IPS-20b (cell line): ENCODE data around the gene UBAP2L.
A peak's percentile ranks its signal among the peaks of the same experiment; 100 is the strongest.
"Not testable (repeated sequence)": the region's sequence is repeated elsewhere in the genome, so short reads cannot be mapped to it uniquely, and the experiment has no call there.

Source experiments
- H3K27ac ChIP-seq: one replicate; pipeline ENCODE4 v1.5.1; 2013; ENCODE audit warnings: low read length
- H3K27me3 ChIP-seq: 2 replicates; pipeline ENCODE4 v1.6.1; 2013; ENCODE audit warnings: mild to moderate bottlenecking, low read length, inconsistent platforms; ENCODE audit not compliant: insufficient read depth
- H3K36me3 ChIP-seq: 2 replicates; pipeline ENCODE4 v1.6.1; 2013; ENCODE audit warnings: low read depth, mild to moderate bottlenecking, inconsistent platforms, low read length, moderate library complexity; ENCODE audit not compliant: insufficient read depth
- H3K4me1 ChIP-seq: 2 replicates; pipeline ENCODE4 v1.6.1; 2013; ENCODE audit warnings: mild to moderate bottlenecking, control low read depth, inconsistent platforms, low read length, moderate library complexity; ENCODE audit not compliant: insufficient read depth
- H3K4me3 ChIP-seq: 2 replicates; pipeline ENCODE4 v1.5.1; 2013; ENCODE audit warnings: mild to moderate bottlenecking, low read length, inconsistent platforms
- H3K9ac ChIP-seq: 2 replicates; pipeline ENCODE4 v1.6.1; 2013; ENCODE audit warnings: low read depth, mild to moderate bottlenecking, inconsistent platforms, low read length, moderate library complexity
- H3K9me3 ChIP-seq: 2 replicates; pipeline ENCODE4 v1.6.1; 2013; ENCODE audit warnings: mild to moderate bottlenecking, low read depth, low read length, inconsistent platforms; ENCODE audit not compliant: insufficient read depth

UBAP2L gene

GRCh38 chr1:154223621-154224020, 2.9 kb downstream of the UBAP2L start:
- peak overlapping the region; percentile 89; the same call in 1 of the 2 replicates for H3K4me3 ChIP-seq
- H3K27ac ChIP-seq, result no peak overlapping the region
- peaks cover 18% of the 10 kb centered on the region for H3K4me1 ChIP-seq
- peak overlapping the region; percentile 94; the same call in 1 of the 2 replicates for H3K9ac ChIP-seq
- peaks cover 59% of the 10 kb centered on the region for H3K36me3 ChIP-seq
- H3K27me3 ChIP-seq, result no peaks in the 10 kb centered on the region
- no peaks in the 10 kb centered on the region for H3K9me3 ChIP-seq

DNA sequence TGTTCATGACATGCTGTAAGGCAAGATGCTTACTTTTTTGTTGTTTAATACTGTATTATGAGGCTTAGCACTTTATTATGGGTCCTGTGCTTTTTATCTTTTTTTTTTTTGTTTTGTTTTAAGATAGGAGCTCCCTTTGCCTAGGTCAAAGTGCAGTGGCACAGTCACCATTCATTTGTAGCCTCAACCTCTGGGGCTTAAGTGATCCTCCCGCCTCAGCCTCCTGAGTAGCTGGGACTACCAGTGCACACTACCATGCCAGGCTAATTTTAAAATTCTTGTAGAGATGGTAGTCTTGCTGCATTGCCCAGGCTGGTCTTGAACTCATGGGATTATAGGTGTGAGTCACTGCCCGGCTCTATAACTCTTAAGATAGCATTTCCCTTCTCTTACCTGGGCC, 4.6 kb downstream of the UBAP2L start:
- Histone ChIP-seq H3K36me3 (peaks cover 66% of the 10 kb centered on the region), H3K4me3 (no peak overlapping the region), H3K4me1 (peaks cover 9% of the 10 kb centered on the region)

DNA sequence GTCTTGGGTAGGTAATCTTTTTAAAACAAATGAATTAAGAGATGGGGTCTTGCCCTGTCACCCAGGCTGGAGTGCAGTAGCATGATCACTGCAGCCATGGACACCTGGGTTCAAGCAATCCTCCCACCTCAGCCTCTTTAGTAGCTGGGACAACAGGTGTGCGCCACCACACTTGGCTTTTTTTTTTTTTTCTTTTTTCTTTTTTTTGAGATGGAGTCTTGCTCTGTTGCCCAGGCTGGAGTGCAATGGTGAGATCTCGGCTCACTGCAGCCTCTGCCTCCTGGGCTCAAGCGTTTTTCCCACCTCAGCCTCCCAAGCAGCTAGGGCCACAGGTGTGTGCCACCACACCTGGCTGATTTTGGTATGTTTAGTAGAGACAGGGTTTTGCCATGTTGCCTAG, 10.4 kb downstream of the UBAP2L start:
- not testable (repeated sequence) for H3K9me3 ChIP-seq, H3K4me1 ChIP-seq, H3K27me3 ChIP-seq, H3K4me3 ChIP-seq, H3K9ac ChIP-seq, H3K27ac ChIP-seq
- peaks cover 98% of the 10 kb centered on the region for H3K36me3 ChIP-seq

More for the DNA sequence above, 4.6 kb downstream of the UBAP2L start:
- Histone ChIP-seq H3K27me3 (no peaks in the 10 kb centered on the region), H3K9ac (no peak overlapping the region), H3K9me3 (no peaks in the 10 kb centered on the region), H3K27ac (no peak overlapping the region)

- H3K36me3 ChIP-seq, result peaks cover 98% of the 10 kb centered on the region
- H3K9me3 ChIP-seq, H3K4me3 ChIP-seq, H3K4me1 ChIP-seq, H3K27ac ChIP-seq, H3K27me3 ChIP-seq, H3K9ac ChIP-seq: not testable (repeated sequence)
These were observed 12.4 kb downstream of the UBAP2L start for GRCh38 chr1:154233127-154233526.

DNA sequence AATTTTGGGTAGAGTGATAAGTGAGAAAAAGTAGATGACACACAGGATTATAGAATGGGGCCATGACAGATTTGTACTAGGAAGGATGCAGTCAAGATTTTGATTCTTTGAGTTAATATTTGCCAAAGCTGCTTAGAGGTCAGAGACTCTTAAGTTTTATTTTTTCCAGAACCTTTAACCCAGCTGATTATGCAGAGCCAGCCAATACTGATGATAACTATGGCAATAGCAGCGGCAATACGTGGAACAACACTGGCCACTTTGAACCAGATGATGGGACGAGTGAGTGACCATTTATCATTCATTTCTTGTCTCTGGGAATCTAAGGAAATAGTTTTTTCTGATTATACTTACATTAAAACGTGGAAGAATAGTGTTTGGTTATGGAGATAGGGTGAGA, 16.1 kb downstream of the UBAP2L start:
- peaks cover 96% of the 10 kb centered on the region for H3K36me3 ChIP-seq
- no peak overlapping the region for H3K27ac ChIP-seq
- H3K4me3 ChIP-seq, result no peak overlapping the region
- H3K4me1 ChIP-seq, result no peaks in the 10 kb centered on the region
- H3K27me3 ChIP-seq, result no peaks in the 10 kb centered on the region
- H3K9me3 ChIP-seq, result no peaks in the 10 kb centered on the region
- H3K9ac ChIP-seq, result no peak overlapping the region

DNA sequence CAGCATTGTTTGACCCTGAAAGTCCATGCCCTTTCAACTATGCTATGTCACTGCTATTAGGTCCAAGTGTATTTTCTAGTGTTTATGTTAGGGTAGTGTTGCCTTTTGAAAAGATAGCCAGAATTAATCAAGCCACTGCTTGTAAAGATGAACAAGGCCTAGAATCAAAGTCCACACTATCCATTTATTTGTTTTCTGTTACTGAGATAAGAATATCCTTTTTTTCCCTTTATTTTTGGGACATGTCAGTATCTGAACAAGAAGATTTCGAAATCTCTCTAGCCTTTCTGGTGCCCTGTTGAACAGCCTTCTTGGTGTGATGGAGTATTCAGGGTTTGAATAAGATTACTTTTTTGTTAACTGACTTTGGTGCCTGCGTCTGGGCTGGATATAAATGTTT, 16.7 kb downstream of the UBAP2L start:
- H3K27me3 ChIP-seq, result no peaks in the 10 kb centered on the region
- H3K4me1 ChIP-seq, result no peaks in the 10 kb centered on the region
- H3K9ac ChIP-seq, result no peak overlapping the region
- H3K9me3 ChIP-seq, result no peaks in the 10 kb centered on the region
- no peak overlapping the region for H3K4me3 ChIP-seq
- peaks cover 96% of the 10 kb centered on the region for H3K36me3 ChIP-seq
- H3K27ac ChIP-seq, result no peak overlapping the region

DNA sequence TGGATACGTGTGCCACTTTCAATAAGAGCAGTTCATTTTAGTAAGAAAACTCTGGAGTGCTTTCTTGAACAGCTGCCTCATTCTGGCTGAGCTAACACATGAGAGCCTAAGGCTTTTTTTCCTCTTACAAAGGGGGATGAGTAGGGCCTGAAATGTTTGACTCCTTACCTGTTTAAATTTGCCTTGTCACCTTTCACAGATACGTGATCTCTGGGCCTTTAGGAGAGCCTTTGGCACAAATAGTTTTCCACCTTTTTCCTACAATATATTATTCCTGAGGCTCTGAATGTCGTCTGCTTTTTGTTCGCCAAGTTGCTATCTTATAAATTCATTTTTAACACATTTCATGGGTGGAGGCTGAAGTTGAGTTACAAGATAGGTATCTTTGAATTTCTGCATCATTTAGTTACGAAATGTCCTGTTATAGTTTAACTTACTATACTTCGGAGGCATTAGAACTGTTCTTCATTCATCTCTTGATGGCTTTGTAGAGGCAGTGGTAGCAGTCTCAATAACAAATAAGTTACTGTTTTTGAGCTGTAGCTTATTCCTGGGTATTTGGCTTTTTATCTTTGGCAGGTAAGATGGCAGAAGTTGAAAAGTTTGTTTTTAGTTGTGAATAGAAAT, 17.2 kb downstream of the UBAP2L start:
- H3K9ac ChIP-seq, result no peak overlapping the region
- no peak overlapping the region for H3K4me3 ChIP-seq
- H3K27me3 ChIP-seq, result no peaks in the 10 kb centered on the region
- no peaks in the 10 kb centered on the region for H3K4me1 ChIP-seq
- no peaks in the 10 kb centered on the region for H3K9me3 ChIP-seq
- no peak overlapping the region for H3K27ac ChIP-seq
- H3K36me3 ChIP-seq, result peaks cover 96% of the 10 kb centered on the region

DNA sequence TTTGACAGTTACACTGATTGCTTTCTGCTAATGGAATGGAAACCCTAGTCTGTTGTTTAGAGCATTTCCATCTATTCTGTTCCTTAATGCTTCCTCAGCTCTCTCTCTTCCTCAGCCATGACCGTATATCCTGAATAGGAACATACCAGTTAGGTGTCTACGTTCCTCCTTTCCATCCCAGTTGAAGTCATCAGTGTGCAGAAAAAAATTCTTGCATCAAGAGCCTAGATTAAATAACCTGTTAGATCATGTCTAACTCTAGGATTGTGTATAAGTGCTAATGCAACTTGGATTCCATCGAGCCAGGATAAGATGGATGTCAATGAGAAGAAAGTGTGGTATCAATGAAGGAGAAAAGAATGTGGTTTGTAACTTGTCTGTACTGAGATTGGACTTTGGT, 18.7 kb downstream of the UBAP2L start:
- Histone ChIP-seq H3K4me3 (no peak overlapping the region), H3K27me3 (no peaks in the 10 kb centered on the region), H3K9ac (no peak overlapping the region), H3K27ac (no peak overlapping the region), H3K36me3 (peaks cover 99% of the 10 kb centered on the region), H3K4me1 (no peaks in the 10 kb centered on the region), H3K9me3 (no peaks in the 10 kb centered on the region)

GRCh38 chr1:154240294-154240833, 19.6 kb downstream of the UBAP2L start:
- no peak overlapping the region for H3K9ac ChIP-seq
- no peak overlapping the region for H3K4me3 ChIP-seq
- H3K27ac ChIP-seq, result no peak overlapping the region
- H3K27me3 ChIP-seq, result no peaks in the 10 kb centered on the region
- H3K9me3 ChIP-seq, result no peaks in the 10 kb centered on the region
- H3K4me1 ChIP-seq, result no peaks in the 10 kb centered on the region
- H3K36me3 ChIP-seq, result peaks cover 99% of the 10 kb centered on the region

GRCh38 chr1:154241703-154242351, 21.1 kb downstream of the UBAP2L start:
- Histone ChIP-seq H3K4me3 (no peak overlapping the region), H3K9ac (no peak overlapping the region), H3K27me3 (no peaks in the 10 kb centered on the region), H3K36me3 (peaks cover 99% of the 10 kb centered on the region), H3K4me1 (no peaks in the 10 kb centered on the region), H3K9me3 (no peaks in the 10 kb centered on the region), H3K27ac (no peak overlapping the region)

DNA sequence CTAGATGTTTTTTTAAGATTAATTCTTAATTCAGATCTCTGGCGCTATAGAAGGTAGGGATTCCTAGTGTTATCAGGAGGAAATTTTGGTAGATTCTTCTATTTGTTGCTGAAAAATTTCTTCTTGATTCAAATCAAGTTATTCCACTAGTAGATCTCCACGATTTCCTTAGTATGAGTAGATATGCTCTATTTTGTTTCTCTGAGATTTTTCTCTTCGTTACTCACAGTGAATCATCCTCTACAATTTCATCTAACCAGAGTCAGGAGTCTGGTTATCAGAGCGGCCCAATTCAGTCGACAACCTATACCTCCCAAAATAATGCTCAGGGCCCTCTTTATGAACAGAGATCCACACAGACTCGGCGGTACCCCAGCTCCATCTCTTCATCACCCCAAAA, 32.9 kb downstream of the UBAP2L start:
- no peak overlapping the region for H3K27ac ChIP-seq
- peaks cover 99% of the 10 kb centered on the region for H3K36me3 ChIP-seq
- no peak overlapping the region for H3K4me3 ChIP-seq
- H3K9ac ChIP-seq, result no peak overlapping the region
- no peaks in the 10 kb centered on the region for H3K4me1 ChIP-seq
- H3K27me3 ChIP-seq, result no peaks in the 10 kb centered on the region
- no peaks in the 10 kb centered on the region for H3K9me3 ChIP-seq

DNA sequence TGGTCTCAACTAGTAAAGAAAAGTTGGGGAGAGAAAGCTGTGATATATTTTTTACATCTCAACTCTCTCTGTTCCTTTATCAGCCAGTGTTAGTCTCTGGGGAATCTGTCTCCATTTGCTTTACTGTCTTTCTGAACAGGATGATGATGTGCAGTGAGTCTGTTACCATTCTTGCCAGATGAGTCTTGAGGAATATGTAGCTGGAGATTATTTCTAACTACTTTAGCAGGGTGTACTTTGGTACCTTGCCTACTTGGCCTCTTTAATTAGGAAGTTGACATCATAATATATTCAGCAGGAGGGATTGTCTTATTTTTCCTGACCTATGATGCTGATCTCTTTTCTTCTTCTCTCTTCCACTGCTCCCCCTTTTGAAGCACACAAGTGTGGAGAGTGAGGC, 35.9 kb downstream of the UBAP2L start:
- no peaks in the 10 kb centered on the region for H3K27me3 ChIP-seq
- H3K4me1 ChIP-seq, result no peaks in the 10 kb centered on the region
- H3K9me3 ChIP-seq, result no peaks in the 10 kb centered on the region
- H3K27ac ChIP-seq, result no peak overlapping the region
- H3K4me3 ChIP-seq, result no peak overlapping the region
- peaks cover 99% of the 10 kb centered on the region for H3K36me3 ChIP-seq
- H3K9ac ChIP-seq, result no peak overlapping the region
